DOHH2 (cell line): ENCODE measurements around the gene HOMER3.

Experiments
- H3F3A ChIP-seq: fragments of 200-600 bp; sonication (generic), shearing (Covaris generic); 2 replicates; pipeline ENCODE4 v1.6.0; 2016; ENCODE audit warnings: antibody characterized with exemption, mild to moderate bottlenecking; ENCODE audit not compliant: control insufficient read depth, insufficient read depth
- H3K27ac ChIP-seq: fragments of 200-600 bp; sonication (generic); 2 replicates; pipeline ENCODE4 v1.5.1; 2014; ENCODE audit warnings: low read depth, mild to moderate bottlenecking, low read length, moderate library complexity
- H3K27me3 ChIP-seq: fragments of 200-600 bp; sonication (generic); 2 replicates; pipeline ENCODE4 v1.6.1; 2014; ENCODE audit warnings: mild to moderate bottlenecking, low read length, mixed read lengths; ENCODE audit not compliant: control insufficient read depth
- H3K36me3 ChIP-seq: fragments of 200-600 bp; sonication (generic); 2 replicates; pipeline ENCODE4 v1.6.1; 2014; ENCODE audit warnings: mild to moderate bottlenecking, low read length, moderate library complexity, mixed read lengths; ENCODE audit not compliant: control insufficient read depth
- H3K4me1 ChIP-seq: fragments of 200-600 bp; sonication (generic); 2 replicates; pipeline ENCODE4 v1.6.1; 2014; ENCODE audit warnings: mild to moderate bottlenecking, low read length, mixed read lengths; ENCODE audit not compliant: control insufficient read depth
- H3K4me2 ChIP-seq: fragments of 200-600 bp; sonication (generic); 2 replicates; pipeline ENCODE4 v1.6.0; 2014; ENCODE audit warnings: mild to moderate bottlenecking, low read length, moderate library complexity
- H3K4me3 ChIP-seq: fragments of 200-600 bp; sonication (generic); 2 replicates; pipeline ENCODE4 v1.5.1; 2014; ENCODE audit warnings: mild to moderate bottlenecking, low read length, mixed read lengths
- H3K79me2 ChIP-seq: fragments of 200-600 bp; sonication (generic); 2 replicates; pipeline ENCODE4 v1.6.1; 2014; ENCODE audit warnings: mild to moderate bottlenecking, low read length, mixed read lengths; ENCODE audit not compliant: control insufficient read depth
- H3K9me2 ChIP-seq: fragments of 200-600 bp; sonication (generic); replicated peaks from 2 replicates; pipeline ENCODE4 v1.6.1; 2014; ENCODE audit warnings: mild to moderate bottlenecking, low read length, mixed read lengths; ENCODE audit not compliant: control insufficient read depth
- H3K9me3 ChIP-seq: fragments of 200-600 bp; sonication (generic); 2 replicates; pipeline ENCODE4 v1.6.1; 2014; ENCODE audit warnings: antibody characterized with exemption, low read length, mixed read lengths; ENCODE audit not compliant: control insufficient read depth, insufficient read depth
- H4K20me1 ChIP-seq: fragments of 200-600 bp; sonication (generic); 2 replicates; pipeline ENCODE4 v1.6.0; 2014; ENCODE audit warnings: low read depth, mild to moderate bottlenecking, antibody characterized with exemption, low read length, moderate library complexity; ENCODE audit not compliant: control insufficient read depth, insufficient read depth
- EZH2phosphoT487 ChIP-seq: fragments of 200-600 bp; sonication (generic); IDR thresholded peaks from 2 replicates; pipeline ENCODE4 v1.6.1; 2017; ENCODE audit warnings: borderline replicate concordance, mild to moderate bottlenecking, antibody characterized with exemption, low read length, moderate library complexity, mixed read lengths
- TF ChIP-seq, protein P1 (sequence below): fragments of 200-600 bp; sonication (generic); IDR thresholded peaks from one replicate; pipeline ENCODE4 v1.5.1; 2014; ENCODE audit warnings: antibody characterized with exemption, mild to moderate bottlenecking, low read depth, low read length; ENCODE audit not compliant: poor library complexity, severe bottlenecking

The HOMER3 gene

DNA sequence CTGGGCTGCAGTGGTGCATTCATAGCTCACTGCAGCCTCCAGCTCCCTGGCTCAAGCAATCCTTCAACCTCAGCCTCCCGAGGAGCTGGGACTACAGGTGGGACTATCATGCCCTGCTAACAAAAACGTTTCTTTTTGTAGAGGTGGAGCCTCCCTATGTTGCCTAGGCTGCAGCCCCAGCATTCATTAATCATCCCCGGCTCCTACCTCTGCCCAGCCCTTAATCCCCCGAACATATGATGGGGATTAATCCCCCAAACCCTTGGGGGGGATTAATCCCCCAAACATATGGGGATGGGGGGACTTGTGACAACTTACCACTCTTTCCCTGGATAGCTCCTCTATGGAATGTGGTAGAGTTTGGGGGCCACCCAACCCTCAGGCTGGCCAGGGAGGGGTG is 46.4 kb upstream of the HOMER3 start:
- Histone ChIP-seq H3K4me2 (no peak overlapping the region), H3K4me1 (peaks cover 7% of the 10 kb centered on the region; the same call in 1 of the 2 replicates), H4K20me1 (no peaks in the 10 kb centered on the region), H3K9me2 (no peaks in the 10 kb centered on the region), H3K27me3 (peaks cover 2% of the 10 kb centered on the region; the same call in 1 of the 2 replicates), H3K79me2 (no peaks in the 10 kb centered on the region), H3K4me3 (no peak overlapping the region), H3F3A (peaks cover 3% of the 10 kb centered on the region; the same call in 1 of the 2 replicates), H3K9me3 (no peaks in the 10 kb centered on the region), H3K27ac (no peak overlapping the region), H3K36me3 (peaks cover 11% of the 10 kb centered on the region)
- TF ChIP-seq, protein P1, sequence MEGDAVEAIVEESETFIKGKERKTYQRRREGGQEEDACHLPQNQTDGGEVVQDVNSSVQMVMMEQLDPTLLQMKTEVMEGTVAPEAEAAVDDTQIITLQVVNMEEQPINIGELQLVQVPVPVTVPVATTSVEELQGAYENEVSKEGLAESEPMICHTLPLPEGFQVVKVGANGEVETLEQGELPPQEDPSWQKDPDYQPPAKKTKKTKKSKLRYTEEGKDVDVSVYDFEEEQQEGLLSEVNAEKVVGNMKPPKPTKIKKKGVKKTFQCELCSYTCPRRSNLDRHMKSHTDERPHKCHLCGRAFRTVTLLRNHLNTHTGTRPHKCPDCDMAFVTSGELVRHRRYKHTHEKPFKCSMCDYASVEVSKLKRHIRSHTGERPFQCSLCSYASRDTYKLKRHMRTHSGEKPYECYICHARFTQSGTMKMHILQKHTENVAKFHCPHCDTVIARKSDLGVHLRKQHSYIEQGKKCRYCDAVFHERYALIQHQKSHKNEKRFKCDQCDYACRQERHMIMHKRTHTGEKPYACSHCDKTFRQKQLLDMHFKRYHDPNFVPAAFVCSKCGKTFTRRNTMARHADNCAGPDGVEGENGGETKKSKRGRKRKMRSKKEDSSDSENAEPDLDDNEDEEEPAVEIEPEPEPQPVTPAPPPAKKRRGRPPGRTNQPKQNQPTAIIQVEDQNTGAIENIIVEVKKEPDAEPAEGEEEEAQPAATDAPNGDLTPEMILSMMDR = no peak
- TF ChIP-seq EZH2phosphoT487 = no peak

DNA sequence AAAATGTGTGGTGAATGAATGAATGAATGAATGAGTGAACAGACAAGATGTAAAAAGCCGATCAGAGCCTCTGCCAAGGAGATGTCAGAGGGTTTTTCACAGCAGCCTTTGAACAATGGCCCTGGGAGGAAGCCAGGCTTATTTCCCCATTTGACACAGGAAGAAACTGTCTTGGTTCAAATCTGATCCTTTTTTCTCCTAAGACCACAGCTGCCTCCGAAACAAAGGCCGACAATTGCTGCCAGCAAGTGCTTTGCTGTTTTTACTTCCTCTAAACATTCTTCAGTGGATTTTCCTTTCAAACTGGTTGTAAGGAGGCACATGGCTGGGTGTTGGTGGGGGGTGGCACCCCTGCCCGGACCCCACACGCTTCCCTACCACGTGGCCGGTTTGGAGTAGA is 44.2 kb upstream of the HOMER3 start:
- no peak overlapping the region for H3K4me2 ChIP-seq
- H3K27me3 ChIP-seq = peaks cover 2% of the 10 kb centered on the region; the same call in 1 of the 2 replicates
- no peaks in the 10 kb centered on the region for H3F3A ChIP-seq
- no peaks in the 10 kb centered on the region for H3K36me3 ChIP-seq
- H3K79me2 ChIP-seq = no peaks in the 10 kb centered on the region
- TF ChIP-seq, protein P1 = no peak
- no peak for TF ChIP-seq EZH2phosphoT487
- no peaks in the 10 kb centered on the region for H3K9me2 ChIP-seq
- no peaks in the 10 kb centered on the region for H4K20me1 ChIP-seq
- H3K4me1 ChIP-seq = peaks cover 7% of the 10 kb centered on the region; the same call in 1 of the 2 replicates
- H3K4me3 ChIP-seq = no peak overlapping the region
- H3K9me3 ChIP-seq = no peaks in the 10 kb centered on the region
- H3K27ac ChIP-seq = no peak overlapping the region

DNA sequence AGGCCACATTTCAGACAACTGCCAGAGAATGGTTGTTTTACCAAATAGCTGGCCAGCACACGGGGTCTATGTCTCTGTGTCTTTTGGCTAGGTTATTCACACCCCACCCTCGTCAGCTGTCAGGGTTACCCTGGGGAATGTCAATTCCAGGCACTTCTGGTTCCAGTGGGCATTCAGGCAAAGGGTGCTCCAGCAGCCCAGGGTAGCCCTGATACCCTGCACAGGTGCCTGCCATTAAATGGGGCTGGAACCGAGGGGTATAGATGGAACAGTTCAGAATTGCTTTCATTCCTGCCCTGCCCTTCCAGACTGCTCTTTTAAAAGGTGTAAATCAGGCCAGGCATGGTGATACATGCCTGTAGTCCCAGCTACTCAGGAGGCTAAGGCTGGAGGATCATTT is 43.2 kb upstream of the HOMER3 start:
- H3K27ac ChIP-seq = no peak overlapping the region

More for the DNA sequence above, 43.2 kb upstream of the HOMER3 start:
- peaks cover 7% of the 10 kb centered on the region; the same call in 1 of the 2 replicates for H3K4me1 ChIP-seq
- H3K9me2 ChIP-seq = no peaks in the 10 kb centered on the region
- no peak overlapping the region for H3K4me3 ChIP-seq
- no peaks in the 10 kb centered on the region for H3K9me3 ChIP-seq
- H4K20me1 ChIP-seq = no peaks in the 10 kb centered on the region
- peaks cover 2% of the 10 kb centered on the region; the same call in 1 of the 2 replicates for H3K27me3 ChIP-seq
- TF ChIP-seq, protein P1 = no peak
- no peak for TF ChIP-seq EZH2phosphoT487
- no peak overlapping the region for H3K4me2 ChIP-seq
- no peaks in the 10 kb centered on the region for H3F3A ChIP-seq
- no peaks in the 10 kb centered on the region for H3K79me2 ChIP-seq
- no peaks in the 10 kb centered on the region for H3K36me3 ChIP-seq
